ENCODE data around the gene TMEM175.

TMEM175 gene

GRCh38 chr4:903066-904046 is 28.9 kb upstream of the TMEM175 start:
- no peak for DNase-seq
- ATAC-seq (replicated peaks): no peak
- Mint-ChIP-seq H3K27ac (peak overlapping the region in 1 of 2 donors; percentile 75), H3K36me3 (ENCODE audit: insufficient read depth) (peaks cover 71% of the 10 kb centered on the region), H3K4me3 (no peak overlapping the region), H3K27me3 (no peaks in the 10 kb centered on the region), H3K9me3 (peaks cover 0 to 3% of the 10 kb centered on the region in 2 donors), H3K4me1 (ENCODE audit: low read depth in 2 of 2) (peaks cover 14 to 20% of the 10 kb centered on the region in 2 donors)

GRCh38 chr4:905485-906338 is 26.5 kb upstream of the TMEM175 start:
- Mint-ChIP-seq H3K4me3 (no peak overlapping the region), H3K9me3 (peaks cover 0 to 3% of the 10 kb centered on the region in 2 donors), H3K27ac (peak overlapping the region; percentile 46 to 83), H3K4me1 (ENCODE audit: low read depth in 2 of 2) (peaks cover 4 to 8% of the 10 kb centered on the region in 2 donors), H3K36me3 (ENCODE audit: insufficient read depth) (peaks cover 76% of the 10 kb centered on the region), H3K27me3 (no peaks in the 10 kb centered on the region)
- ATAC-seq (replicated peaks) (no peak), DNase-seq (no peak)

- DNase-seq: no peak
- peaks cover 4 to 12% of the 10 kb centered on the region in 2 donors for H3K4me1 Mint-ChIP-seq (ENCODE audit: low read depth in 2 of 2)
- no peak for ATAC-seq (replicated peaks)
- peaks cover 0 to 3% of the 10 kb centered on the region in 2 donors for H3K9me3 Mint-ChIP-seq
- H3K36me3 Mint-ChIP-seq (ENCODE audit: insufficient read depth): peaks cover 75% of the 10 kb centered on the region
- H3K4me3 Mint-ChIP-seq: peak overlapping the region in 1 of 2 donors; percentile 17
- H3K27ac Mint-ChIP-seq: peak overlapping the region; percentile 33 to 85
- H3K27me3 Mint-ChIP-seq: no peaks in the 10 kb centered on the region
Measured at GRCh38 chr4:906339-907102, 25.7 kb upstream of the TMEM175 start.

GRCh38 chr4:907103-907400 is 25.2 kb upstream of the TMEM175 start:
- peaks cover 0 to 3% of the 10 kb centered on the region in 2 donors for H3K9me3 Mint-ChIP-seq
- H3K27ac Mint-ChIP-seq: peak overlapping the region; percentile 33 to 85
- no peak overlapping the region for H3K4me3 Mint-ChIP-seq
- peaks cover 75% of the 10 kb centered on the region for H3K36me3 Mint-ChIP-seq (ENCODE audit: insufficient read depth)
- no peak for ATAC-seq (replicated peaks)
- DNase-seq: no peak
- H3K27me3 Mint-ChIP-seq: no peaks in the 10 kb centered on the region
- peaks cover 4 to 11% of the 10 kb centered on the region in 2 donors for H3K4me1 Mint-ChIP-seq (ENCODE audit: low read depth in 2 of 2)

DNA sequence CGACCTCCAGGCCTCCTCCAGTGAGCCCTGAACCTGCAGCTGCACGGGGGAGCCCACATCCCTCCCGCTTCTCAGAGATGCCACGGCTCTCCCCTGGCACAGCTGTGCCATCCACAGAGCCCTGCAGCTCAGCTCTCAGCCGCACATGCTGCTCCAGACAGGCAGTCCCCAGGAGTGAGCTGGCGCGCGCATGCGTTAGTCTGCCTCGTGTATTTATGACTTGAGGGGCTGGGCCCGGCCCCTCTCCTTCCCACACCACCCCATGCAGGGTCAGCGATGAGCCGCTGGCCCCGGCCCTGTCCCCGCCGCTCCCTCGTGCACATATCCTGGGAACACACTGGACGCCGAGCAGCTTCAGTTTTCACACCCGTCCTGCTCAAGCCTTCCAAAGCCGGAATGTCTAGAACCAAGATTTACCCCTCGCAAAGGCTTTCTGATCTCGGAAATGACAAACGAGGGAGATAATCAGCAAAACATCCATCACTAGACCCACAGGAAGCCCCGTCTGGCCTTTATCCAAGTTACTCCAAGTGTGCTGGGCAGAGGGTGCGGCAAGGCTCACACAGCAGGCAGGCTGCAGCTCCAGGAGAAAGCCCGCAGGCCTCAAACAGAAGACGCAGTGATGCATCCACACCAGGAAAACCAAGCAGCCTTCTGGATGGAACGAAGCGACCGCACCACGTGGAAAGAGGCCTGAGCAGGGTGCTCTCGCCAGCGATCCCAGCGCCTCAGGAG is 24.4 kb upstream of the TMEM175 start:
- DNase-seq: no peak
- Mint-ChIP-seq H3K4me3 (no peak overlapping the region), H3K36me3 (ENCODE audit: insufficient read depth) (peaks cover 77% of the 10 kb centered on the region), H3K4me1 (ENCODE audit: low read depth in 2 of 2) (peaks cover 4 to 11% of the 10 kb centered on the region in 2 donors), H3K9me3 (peaks cover 0 to 3% of the 10 kb centered on the region in 2 donors), H3K27ac (peak overlapping the region in 1 of 2 donors; percentile 32), H3K27me3 (no peaks in the 10 kb centered on the region)
- ATAC-seq (replicated peaks): no peak

GRCh38 chr4:909131-909571 is 23.1 kb upstream of the TMEM175 start:
- no peak for DNase-seq
- peaks cover 4 to 11% of the 10 kb centered on the region in 2 donors for H3K4me1 Mint-ChIP-seq (ENCODE audit: low read depth in 2 of 2)

GRCh38 chr4:909821-910220 is 22.4 kb upstream of the TMEM175 start:
- Mint-ChIP-seq H3K4me1 (ENCODE audit: low read depth in 2 of 2) (peaks cover 6 to 14% of the 10 kb centered on the region in 2 donors), H3K27ac (peak overlapping the region in 1 of 2 donors; percentile 57), H3K36me3 (ENCODE audit: insufficient read depth) (peaks cover 73% of the 10 kb centered on the region), H3K4me3 (no peak overlapping the region), H3K27me3 (no peaks in the 10 kb centered on the region), H3K9me3 (peaks cover 0 to 3% of the 10 kb centered on the region in 2 donors)
- no peak for DNase-seq
- ATAC-seq (replicated peaks): no peak

More at GRCh38 chr4:909131-909571, 23.1 kb upstream of the TMEM175 start:
- peaks cover 74% of the 10 kb centered on the region for H3K36me3 Mint-ChIP-seq (ENCODE audit: insufficient read depth)
- H3K9me3 Mint-ChIP-seq: peaks cover 0 to 3% of the 10 kb centered on the region in 2 donors
- ATAC-seq (replicated peaks): no peak
- no peaks in the 10 kb centered on the region for H3K27me3 Mint-ChIP-seq
- H3K4me3 Mint-ChIP-seq: no peak overlapping the region
- peak overlapping the region in 1 of 2 donors; percentile 57 for H3K27ac Mint-ChIP-seq

GRCh38 chr4:910366-911091 is 21.7 kb upstream of the TMEM175 start:
- peaks cover 69% of the 10 kb centered on the region for H3K36me3 Mint-ChIP-seq (ENCODE audit: insufficient read depth)
- peak overlapping the region; percentile 69 to 89 for H3K27ac Mint-ChIP-seq
- no peak for ATAC-seq (replicated peaks)

GRCh38 chr4:911221-911751 is 21.0 kb upstream of the TMEM175 start:
- DNase-seq: no peak
- no peak for ATAC-seq (replicated peaks)
- peaks cover 19 to 28% of the 10 kb centered on the region in 2 donors for H3K4me1 Mint-ChIP-seq (ENCODE audit: low read depth in 2 of 2)
- H3K36me3 Mint-ChIP-seq (ENCODE audit: insufficient read depth): peaks cover 63% of the 10 kb centered on the region
- H3K27ac Mint-ChIP-seq: peak overlapping the region; percentile 69 to 89
- no peak overlapping the region for H3K4me3 Mint-ChIP-seq
- no peaks in the 10 kb centered on the region for H3K9me3 Mint-ChIP-seq
- H3K27me3 Mint-ChIP-seq: no peaks in the 10 kb centered on the region

More at GRCh38 chr4:910366-911091, 21.7 kb upstream of the TMEM175 start:
- peaks cover 14 to 21% of the 10 kb centered on the region in 2 donors for H3K4me1 Mint-ChIP-seq (ENCODE audit: low read depth in 2 of 2)
- H3K9me3 Mint-ChIP-seq: peaks cover 0 to 3% of the 10 kb centered on the region in 2 donors
- no peak for DNase-seq
- H3K4me3 Mint-ChIP-seq: no peak overlapping the region
- no peaks in the 10 kb centered on the region for H3K27me3 Mint-ChIP-seq

DNA sequence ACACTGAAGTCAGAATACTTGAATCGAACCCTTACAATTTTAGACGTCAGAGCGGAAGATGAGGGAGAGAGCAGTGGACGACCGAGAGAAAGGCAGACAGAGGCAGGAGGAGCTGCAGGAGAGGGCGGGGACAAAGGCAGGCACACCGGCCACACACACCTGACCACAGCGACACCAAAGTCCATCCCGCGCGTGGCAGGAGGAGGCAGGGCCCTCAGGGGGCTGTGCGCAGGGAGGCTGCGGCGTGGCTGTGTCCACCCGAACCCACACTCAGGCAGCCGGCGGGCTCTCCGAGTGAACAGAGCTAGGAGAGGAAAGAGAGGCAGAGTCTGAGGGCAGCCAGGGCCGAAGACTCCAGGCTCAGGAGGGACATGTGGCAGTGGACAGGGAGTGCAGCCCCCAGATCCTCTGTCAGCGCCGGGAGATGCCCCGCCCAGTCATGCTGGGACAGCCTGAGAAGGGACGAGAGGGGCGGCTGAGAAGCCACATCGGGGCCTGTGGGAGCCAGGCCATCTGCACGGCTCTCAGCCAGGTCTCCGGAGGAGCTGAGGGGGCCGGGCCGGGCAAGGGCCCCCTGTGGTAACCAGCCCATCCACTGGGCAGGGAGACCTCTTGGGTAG is 20.3 kb upstream of the TMEM175 start:
- Mint-ChIP-seq H3K27ac (peak overlapping the region in 1 of 2 donors; percentile 28), H3K4me1 (ENCODE audit: low read depth in 2 of 2) (peaks cover 22 to 30% of the 10 kb centered on the region in 2 donors), H3K9me3 (no peaks in the 10 kb centered on the region), H3K4me3 (no peak overlapping the region), H3K36me3 (ENCODE audit: insufficient read depth) (peaks cover 59% of the 10 kb centered on the region), H3K27me3 (no peaks in the 10 kb centered on the region)
- no peak for ATAC-seq (replicated peaks)
- no peak for DNase-seq

DNA sequence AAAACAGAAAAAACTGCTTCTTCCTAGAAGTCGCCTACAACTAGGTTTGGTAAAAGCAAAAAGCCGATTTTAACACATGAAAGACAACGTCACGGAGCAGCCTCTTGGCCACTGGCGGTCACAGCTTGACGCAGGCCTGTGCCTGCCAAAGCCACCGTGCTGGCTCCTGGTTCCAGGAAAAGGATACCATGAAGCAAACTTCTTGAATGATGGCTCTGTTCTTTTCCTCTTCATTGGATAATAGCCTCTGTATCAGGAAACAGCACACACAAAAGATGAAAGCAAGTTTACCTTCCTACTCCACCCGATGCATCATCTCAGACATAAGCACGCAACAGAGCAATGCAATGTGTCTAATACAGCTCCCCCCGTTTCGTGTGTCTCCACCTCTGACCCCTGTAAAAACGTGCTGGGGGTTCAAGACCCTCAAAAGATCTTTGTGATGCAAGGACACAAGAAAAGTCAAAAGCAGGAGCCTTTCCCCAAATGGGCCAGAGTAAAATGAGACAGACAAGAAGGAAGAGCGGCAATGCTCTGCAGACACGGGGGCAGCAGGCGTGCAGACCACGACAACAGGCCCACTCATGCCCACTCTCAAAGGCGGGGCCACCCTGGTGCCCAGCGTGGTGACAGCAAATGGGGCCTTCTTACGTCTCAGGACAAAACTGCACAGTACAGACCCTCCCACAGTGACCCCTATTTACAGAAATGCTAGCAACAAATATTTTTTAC is 19.5 kb upstream of the TMEM175 start:
- Mint-ChIP-seq H3K4me1 (ENCODE audit: low read depth in 2 of 2) (peaks cover 28 to 35% of the 10 kb centered on the region in 2 donors), H3K4me3 (no peak overlapping the region), H3K36me3 (ENCODE audit: insufficient read depth) (peaks cover 55% of the 10 kb centered on the region), H3K27ac (peak overlapping the region; percentile 17 to 28), H3K27me3 (no peaks in the 10 kb centered on the region), H3K9me3 (no peaks in the 10 kb centered on the region)
- no peak for ATAC-seq (replicated peaks)
- no peak for DNase-seq
